Upper lobe of left lung (tissue), 6 donors: Measurements from ENCODE around the gene DBNDD1. TPM values are rescaled to one million over a fixed set of nuclear protein-coding genes. Genes with fewer than 3 reads are reported as not detected.
"Not testable (repeated sequence)": the region's sequence is repeated elsewhere in the genome, so short reads cannot be mapped to it uniquely, and the experiment has no call there.

Experiments
- ATAC-seq, 2 donors: fragments of 200-7000 bp; cut with Tn5 transposase; one replicate each; pipeline ENCODE4 v1.9.1; 2022; ENCODE audit warnings: mild to moderate bottlenecking in 2 of 2, moderate library complexity in 2 of 2; ENCODE audit not compliant: low FRiP score in 2 of 2
- DNase-seq, 2 donors: peaks; one replicate each; pipeline ENCODE4 v3.0.0-alpha.2; 2019 to 2020
- H3K27ac ChIP-seq, 4 donors: fragments of 200-600 bp; sonication (generic); one replicate each; pipeline ENCODE4 v1.5.1; 2016 to 2019
- H3K27me3 ChIP-seq, 4 donors: fragments of 200-600 bp; sonication (generic); one replicate each; pipeline ENCODE4 v1.5.1; 2017 to 2019
- H3K36me3 ChIP-seq, 4 donors: fragments of 200-600 bp; sonication (generic); one replicate each; pipeline ENCODE4 v1.5.1; 2016 to 2019
- H3K4me1 ChIP-seq, 4 donors: fragments of 200-600 bp; sonication (generic); one replicate each; pipeline ENCODE4 v1.5.1; 2018 to 2019
- H3K4me3 ChIP-seq, 4 donors: fragments of 200-600 bp; sonication (generic); one replicate each; pipeline ENCODE4 v1.5.1; 2017 to 2019; ENCODE audit warnings: mild to moderate bottlenecking in 2 of 4, moderate library complexity in 1 of 4
- H3K9me3 ChIP-seq, 4 donors: fragments of 200-600 bp; sonication (generic); one replicate each; pipeline ENCODE4 v1.5.1; 2018 to 2019
- EP300 ChIP-seq, 4 donors: sonication (generic); formaldehyde crosslinking; IDR thresholded peaks; one replicate each; pipeline ENCODE4 v1.5.1; 2017; ENCODE audit warnings: antibody characterized with exemption in 4 of 4, control low read depth in 2 of 4
- POLR2A ChIP-seq, 4 donors: fragments of 450-650 bp; IDR thresholded peaks; one replicate each; pipeline ENCODE4 v1.5.1; 2016 to 2017; ENCODE audit warnings: antibody characterized with exemption in 4 of 4, mild to moderate bottlenecking in 2 of 4
- POLR2AphosphoS5 ChIP-seq, 2 donors: sonication (generic); formaldehyde crosslinking; IDR thresholded peaks; one replicate each; pipeline ENCODE4 v1.5.1; 2017; ENCODE audit warnings: antibody characterized with exemption in 2 of 2
- WGBS, 2 donors: methylation state at CpG; one replicate each; pipeline ENCODE4 v1.1.5; 2017 to 2018; 5-methylcytosine and 5-hydroxymethylcytosine counted together
- total RNA-seq, 6 donors: library from RNA; depleted of rRNA in 4 of 6; stranded (reverse); fragments of >200 nt in 4 of 6; gene quantifications; one replicate each; pipeline versions ENCODE4 v1.1.0 to v1.2.1, GENCODE V29; 2016 to 2021
- TF ChIP-seq, protein P1 (sequence below), 6 experiments: fragments of 450-650 bp in 4 of 6; fragments of 200-600 bp in 2 of 6; sonication (generic) in 2 of 6; IDR thresholded peaks; one replicate each; pipeline ENCODE4 v1.5.1; 2016 to 2019; ENCODE audit warnings: antibody characterized with exemption in 6 of 6
- donor health status: DM: no; HTN: no; CAD: no; lungs with moderate emphysema.
- donor health status: DM: no; HTN: yes; CAD: no; lungs with severe emphysema.

The DBNDD1 gene
- total RNA-seq, 6 donors from 2014 or later: 4.6 to 23.2 (median 11.1) TPM

DNA sequence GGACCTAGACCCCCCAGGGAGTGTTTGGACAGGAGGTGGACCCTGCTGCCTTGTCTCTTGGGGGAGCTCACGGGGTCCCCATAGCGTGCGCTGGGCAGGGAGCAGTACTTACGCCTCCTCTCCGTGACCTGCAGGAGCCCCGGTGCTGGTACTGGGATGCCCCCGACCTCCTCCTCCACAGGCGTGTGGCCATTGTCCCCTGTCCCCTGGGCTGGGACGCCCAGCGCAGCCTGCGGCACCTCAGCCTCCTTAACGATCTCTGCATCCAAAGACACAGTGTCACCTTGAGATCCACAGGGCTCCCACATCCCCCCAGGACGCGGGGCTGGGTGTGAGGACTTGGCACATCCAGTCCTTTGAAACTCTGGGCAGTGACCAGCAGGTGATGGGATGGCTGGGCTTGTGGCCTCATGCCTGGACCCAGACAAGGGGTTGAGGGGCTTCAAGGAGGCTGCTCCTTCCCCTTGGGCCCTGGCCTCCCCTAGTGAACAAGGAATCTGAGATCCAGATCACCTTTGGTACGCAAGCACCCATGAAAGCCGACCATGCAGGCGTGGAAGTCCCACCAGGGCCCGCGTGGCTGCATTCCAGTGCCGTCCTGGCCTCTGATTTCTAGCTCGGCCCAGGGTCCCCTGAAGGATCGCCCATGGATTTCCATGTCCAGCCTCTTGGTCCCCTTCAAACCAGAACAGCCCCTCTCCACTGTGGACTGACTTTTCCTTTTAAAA lies 9.9 kb downstream of the DBNDD1 start:
- WGBS, 2 donors: 92 to 93% methylated on average over 8 to 12 of the region's 22 CpGs
- DNase-seq: no peak
- Histone ChIP-seq H3K36me3 (no peaks in the 10 kb centered on the region), H3K9me3 (no peaks in the 10 kb centered on the region), H3K4me3 (no peak overlapping the region), H3K27ac (no peak overlapping the region), H3K4me1 (peaks cover 0 to 4% (median 0%) of the 10 kb centered on the region in 4 donors), H3K27me3 (no peaks in the 10 kb centered on the region)
- no peak for ATAC-seq
- no peak for TF ChIP-seq EP300 (IDR thresholded peaks at IDR 0.05)

GRCh38 chr16:90008708-90009145 lies 10.5 kb downstream of the DBNDD1 start:
- H3K4me3 ChIP-seq: no peak overlapping the region
- peaks cover 0 to 4% (median 0%) of the 10 kb centered on the region in 4 donors for H3K4me1 ChIP-seq
- no peaks in the 10 kb centered on the region for H3K27me3 ChIP-seq
- no peaks in the 10 kb centered on the region for H3K9me3 ChIP-seq
- no peak for DNase-seq
- 51% methylated on average over 9 of the region's 13 CpGs; no CpG with 5 or more reads in 1 of the 2 donors for WGBS, 2 donors
- TF ChIP-seq EP300 (IDR thresholded peaks at IDR 0.05) (no peak), POLR2A (IDR thresholded peaks at IDR 0.05) (no peak), POLR2AphosphoS5 (IDR thresholded peaks at IDR 0.05) (no peak)
- TF ChIP-seq, protein P1, sequence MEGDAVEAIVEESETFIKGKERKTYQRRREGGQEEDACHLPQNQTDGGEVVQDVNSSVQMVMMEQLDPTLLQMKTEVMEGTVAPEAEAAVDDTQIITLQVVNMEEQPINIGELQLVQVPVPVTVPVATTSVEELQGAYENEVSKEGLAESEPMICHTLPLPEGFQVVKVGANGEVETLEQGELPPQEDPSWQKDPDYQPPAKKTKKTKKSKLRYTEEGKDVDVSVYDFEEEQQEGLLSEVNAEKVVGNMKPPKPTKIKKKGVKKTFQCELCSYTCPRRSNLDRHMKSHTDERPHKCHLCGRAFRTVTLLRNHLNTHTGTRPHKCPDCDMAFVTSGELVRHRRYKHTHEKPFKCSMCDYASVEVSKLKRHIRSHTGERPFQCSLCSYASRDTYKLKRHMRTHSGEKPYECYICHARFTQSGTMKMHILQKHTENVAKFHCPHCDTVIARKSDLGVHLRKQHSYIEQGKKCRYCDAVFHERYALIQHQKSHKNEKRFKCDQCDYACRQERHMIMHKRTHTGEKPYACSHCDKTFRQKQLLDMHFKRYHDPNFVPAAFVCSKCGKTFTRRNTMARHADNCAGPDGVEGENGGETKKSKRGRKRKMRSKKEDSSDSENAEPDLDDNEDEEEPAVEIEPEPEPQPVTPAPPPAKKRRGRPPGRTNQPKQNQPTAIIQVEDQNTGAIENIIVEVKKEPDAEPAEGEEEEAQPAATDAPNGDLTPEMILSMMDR (IDR thresholded peaks at IDR 0.05): no peak
- H3K27ac ChIP-seq: no peak overlapping the region
- H3K36me3 ChIP-seq: no peaks in the 10 kb centered on the region
- no peak for ATAC-seq

GRCh38 chr16:90007635-90008234 lies 11.5 kb downstream of the DBNDD1 start:
- not testable (repeated sequence) for H3K4me1 ChIP-seq, ATAC-seq, H3K36me3 ChIP-seq, H3K9me3 ChIP-seq, H3K27ac ChIP-seq, H3K27me3 ChIP-seq, H3K4me3 ChIP-seq, DNase-seq
- 69 to 82% methylated on average over 9 to 10 of the region's 13 CpGs for WGBS, 2 donors

DNA sequence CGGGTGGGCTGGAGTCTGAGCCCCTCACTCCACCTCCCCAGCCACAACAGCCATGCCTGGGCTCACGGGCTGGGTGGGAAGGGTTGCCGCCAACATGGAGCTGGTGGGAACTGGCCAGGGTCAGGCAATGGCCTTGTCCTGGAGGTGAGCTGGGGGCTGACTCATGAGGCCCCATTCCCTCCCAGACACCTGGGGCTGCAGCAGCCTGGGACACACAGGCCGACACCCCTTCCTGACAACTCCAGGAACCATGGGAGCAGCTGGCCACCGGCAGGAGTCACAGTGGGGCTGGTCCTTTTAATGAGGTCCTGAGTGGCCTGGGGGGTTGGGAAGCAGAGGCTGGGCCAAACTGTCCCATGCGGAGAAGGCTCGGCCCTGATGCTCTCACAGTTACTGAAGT lies 12.2 kb downstream of the DBNDD1 start:
- Histone ChIP-seq H3K4me1 (peaks cover 0 to 4% (median 0%) of the 10 kb centered on the region in 4 donors), H3K9me3 (no peaks in the 10 kb centered on the region), H3K4me3 (no peak overlapping the region), H3K36me3 (no peaks in the 10 kb centered on the region), H3K27me3 (no peaks in the 10 kb centered on the region), H3K27ac (no peak overlapping the region)
- ATAC-seq (no peak), DNase-seq (peak in 1 of 2 donors; percentile 58)
- TF ChIP-seq, protein P1 (IDR thresholded peaks at IDR 0.05): no peak
- TF ChIP-seq EP300 (IDR thresholded peaks at IDR 0.05) (no peak), POLR2AphosphoS5 (IDR thresholded peaks at IDR 0.05) (no peak), POLR2A (IDR thresholded peaks at IDR 0.05) (no peak)
- 92% methylated on average over 2 to 7 of the region's 7 CpGs for WGBS, 2 donors

- Histone ChIP-seq H3K36me3 (no peaks in the 10 kb centered on the region), H3K4me3 (no peak overlapping the region), H3K9me3 (no peaks in the 10 kb centered on the region), H3K4me1 (peaks cover 0 to 4% (median 0%) of the 10 kb centered on the region in 4 donors), H3K27ac (no peak overlapping the region), H3K27me3 (no peaks in the 10 kb centered on the region)
- 92 to 96% methylated on average over 11 to 37 of the region's 37 CpGs for WGBS, 2 donors
- peak in 1 of 2 donors; percentile 78 for DNase-seq
- TF ChIP-seq POLR2A (IDR thresholded peaks at IDR 0.05): no peak
- no peak for TF ChIP-seq POLR2AphosphoS5 (IDR thresholded peaks at IDR 0.05)
- TF ChIP-seq EP300 (IDR thresholded peaks at IDR 0.05): no peak
- TF ChIP-seq, protein P1 (IDR thresholded peaks at IDR 0.05): no peak
- ATAC-seq: peak in 1 of 2 donors; percentile 11
Measured at GRCh38 chr16:90005956-90006663, 13.1 kb downstream of the DBNDD1 start.
